ENCODE measurements around the gene PRKAA2. TPM values are rescaled to one million over a fixed set of nuclear protein-coding genes. Genes with fewer than 3 reads are reported as not detected.

Gene PRKAA2
- total and polyA plus RNA-seq, 10 of the 15 experiments (the other 5 are each of a cell fraction or from before 2014, with no cell fraction given): 0.01 TPM; not detected in 9

DNA sequence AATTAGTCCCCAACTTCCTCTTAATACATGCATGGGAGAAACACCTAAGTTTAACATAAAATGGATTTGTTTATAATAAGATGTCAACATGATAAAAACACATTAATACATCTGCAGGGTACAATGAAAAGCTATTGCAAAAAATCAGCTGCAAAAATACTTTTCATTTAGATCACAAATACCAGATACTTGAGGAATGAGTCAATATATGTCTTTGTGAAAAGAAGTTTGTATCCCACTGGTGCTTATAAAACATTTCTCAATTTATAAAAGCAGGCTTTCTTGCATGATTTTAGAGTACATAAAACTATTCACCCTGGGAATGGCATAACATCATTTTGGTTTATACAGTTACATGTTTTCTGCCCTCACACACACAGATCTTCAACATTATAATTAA, 18.6 kb upstream of the PRKAA2 start:
- TF ChIP-seq, protein P1, sequence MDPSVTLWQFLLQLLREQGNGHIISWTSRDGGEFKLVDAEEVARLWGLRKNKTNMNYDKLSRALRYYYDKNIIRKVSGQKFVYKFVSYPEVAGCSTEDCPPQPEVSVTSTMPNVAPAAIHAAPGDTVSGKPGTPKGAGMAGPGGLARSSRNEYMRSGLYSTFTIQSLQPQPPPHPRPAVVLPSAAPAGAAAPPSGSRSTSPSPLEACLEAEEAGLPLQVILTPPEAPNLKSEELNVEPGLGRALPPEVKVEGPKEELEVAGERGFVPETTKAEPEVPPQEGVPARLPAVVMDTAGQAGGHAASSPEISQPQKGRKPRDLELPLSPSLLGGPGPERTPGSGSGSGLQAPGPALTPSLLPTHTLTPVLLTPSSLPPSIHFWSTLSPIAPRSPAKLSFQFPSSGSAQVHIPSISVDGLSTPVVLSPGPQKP (IDR thresholded peaks at IDR 0.05; ENCODE audit: low read depth, low read length): no peak
- TF ChIP-seq NFXL1 (IDR thresholded peaks at IDR 0.05; ENCODE audit: borderline replicate concordance): no peak
- no peak for TF ChIP-seq SMAD5 (IDR thresholded peaks at IDR 0.05; ENCODE audit: low read depth)
- CTCF ChIA-PET: interaction anchor here (0.6 kb wide), 1 partner anchor 686 kb away, joined by 3 read pairs; no protein-coding TSS in a partner anchor
- no peak overlapping the region for H3K4me3 ChIP-seq
- H3K27me3 ChIP-seq (replicated peaks in 1 of 2; ENCODE audit: control insufficient read depth in 2 of 2, insufficient read depth in 2 of 2, low read length in 1 of 2): no peaks in the 10 kb centered on the region
- H3K27ac ChIP-seq (ENCODE audit: control insufficient read depth, insufficient read depth): no peak overlapping the region
- RAD21 ChIA-PET (ENCODE audit: unreplicated experiment): no interaction called here
- FAIRE-seq (no peak), DNase-seq (ENCODE audit: low read depth, low spot score) (no peak), ATAC-seq (no peak)
- no peaks in the 10 kb centered on the region for H3K36me3 ChIP-seq (ENCODE audit: control insufficient read depth in 2 of 2, insufficient read depth in 2 of 2, low read length in 1 of 2)
- SMC1A ChIA-PET (ENCODE audit: uncharacterized antibody, unreplicated experiment): no interaction called here
- H3K9me3 ChIP-seq (replicated peaks; ENCODE audit: control insufficient read depth, insufficient read depth, low read length): no peaks in the 10 kb centered on the region
- no peaks in the 10 kb centered on the region for H3K4me1 ChIP-seq (ENCODE audit: control insufficient read depth, insufficient read depth, low read length)
- H2AFZ ChIP-seq (ENCODE audit: control insufficient read depth, low read depth, low read length): no peak overlapping the region
- no peaks in the 10 kb centered on the region for H3K79me2 ChIP-seq (ENCODE audit: control insufficient read depth, insufficient read depth, low read length)
- BruUV-seq (replicated peaks): no TSS peak
- no peak overlapping the region for H3K9ac ChIP-seq (ENCODE audit: control insufficient read depth, insufficient read depth, low read length)
- no peak overlapping the region for H3K4me2 ChIP-seq (ENCODE audit: control insufficient read depth, insufficient read depth)
- intact Hi-C loops (cut with micrococcal nuclease; ENCODE audit: unreplicated experiment): no loop called here
- POLR2A ChIA-PET: no interaction called here
- H4K20me1 ChIP-seq (ENCODE audit: control insufficient read depth, insufficient read depth): no peaks in the 10 kb centered on the region
- in situ Hi-C loops (cut with MboI): no loop called here

DNA sequence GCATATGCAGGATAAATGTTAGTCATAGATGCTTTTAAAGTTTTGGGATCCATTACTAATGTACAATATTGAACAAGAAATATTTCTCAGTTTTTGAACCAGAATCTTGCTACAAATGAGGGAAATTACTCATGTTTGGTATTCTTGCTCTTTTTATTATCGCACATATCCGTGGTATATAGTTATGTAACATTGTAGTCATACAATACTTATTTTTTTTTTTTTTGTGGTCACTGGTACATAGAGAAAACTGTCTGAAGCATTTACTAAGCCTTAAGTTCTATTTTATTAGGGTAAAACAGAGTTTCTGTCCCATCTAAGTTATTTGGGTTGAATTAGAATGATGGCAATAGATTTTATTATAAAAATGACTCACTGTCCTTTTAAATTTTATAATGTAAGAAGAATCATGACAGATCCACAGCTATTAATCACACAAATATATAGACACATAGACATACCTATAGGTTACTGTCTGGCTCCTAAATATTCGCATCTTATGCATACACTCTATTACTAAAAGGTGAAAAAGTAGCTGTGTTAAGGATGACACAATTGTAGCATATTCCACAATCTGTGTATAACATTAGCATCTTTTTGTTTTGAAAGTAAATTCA, 18.0 kb upstream of the PRKAA2 start:
- no peak for DNase-seq (ENCODE audit: low read depth, low spot score)
- Histone ChIP-seq H3K36me3 (ENCODE audit: control insufficient read depth in 2 of 2, insufficient read depth in 2 of 2, low read length in 1 of 2) (no peaks in the 10 kb centered on the region), H3K4me2 (ENCODE audit: control insufficient read depth, insufficient read depth) (no peak overlapping the region), H3K79me2 (ENCODE audit: control insufficient read depth, insufficient read depth, low read length) (no peaks in the 10 kb centered on the region), H3K9ac (ENCODE audit: control insufficient read depth, insufficient read depth, low read length) (no peak overlapping the region), H4K20me1 (ENCODE audit: control insufficient read depth, insufficient read depth) (no peaks in the 10 kb centered on the region), H3K4me3 (no peak overlapping the region), H3K27ac (ENCODE audit: control insufficient read depth, insufficient read depth) (no peak overlapping the region), H3K27me3 (replicated peaks in 1 of 2; ENCODE audit: control insufficient read depth in 2 of 2, insufficient read depth in 2 of 2, low read length in 1 of 2) (no peaks in the 10 kb centered on the region), H3K4me1 (ENCODE audit: control insufficient read depth, insufficient read depth, low read length) (no peaks in the 10 kb centered on the region), H2AFZ (ENCODE audit: control insufficient read depth, low read depth, low read length) (no peak overlapping the region), H3K9me3 (replicated peaks; ENCODE audit: control insufficient read depth, insufficient read depth, low read length) (no peaks in the 10 kb centered on the region)
- RAD21 ChIA-PET (ENCODE audit: unreplicated experiment): no interaction called here
- no peak for FAIRE-seq
- POLR2A ChIA-PET: no interaction called here
- SMC1A ChIA-PET (ENCODE audit: uncharacterized antibody, unreplicated experiment): no interaction called here
- in situ Hi-C loops (cut with MboI): no loop called here
- no peak for ATAC-seq
- CTCF ChIA-PET: interaction anchor here (0.6 to 1.0 kb wide), 3 partner anchors 105 to 1252 kb away, joined by 3 read pairs; no protein-coding TSS in a partner anchor
- intact Hi-C loops (cut with micrococcal nuclease; ENCODE audit: unreplicated experiment): no loop called here
- 59% methylated on average over 3 of the region's 3 CpGs for WGBS (ENCODE audit: insufficient coverage, insufficient replicate concordance, low lambda C conversion rate, missing lambda C conversion rate)
- no TSS peak for BruUV-seq (replicated peaks)
- TF ChIP-seq, protein P1 (IDR thresholded peaks at IDR 0.05; ENCODE audit: low read depth, low read length): no peak
- TF ChIP-seq, protein P2, sequence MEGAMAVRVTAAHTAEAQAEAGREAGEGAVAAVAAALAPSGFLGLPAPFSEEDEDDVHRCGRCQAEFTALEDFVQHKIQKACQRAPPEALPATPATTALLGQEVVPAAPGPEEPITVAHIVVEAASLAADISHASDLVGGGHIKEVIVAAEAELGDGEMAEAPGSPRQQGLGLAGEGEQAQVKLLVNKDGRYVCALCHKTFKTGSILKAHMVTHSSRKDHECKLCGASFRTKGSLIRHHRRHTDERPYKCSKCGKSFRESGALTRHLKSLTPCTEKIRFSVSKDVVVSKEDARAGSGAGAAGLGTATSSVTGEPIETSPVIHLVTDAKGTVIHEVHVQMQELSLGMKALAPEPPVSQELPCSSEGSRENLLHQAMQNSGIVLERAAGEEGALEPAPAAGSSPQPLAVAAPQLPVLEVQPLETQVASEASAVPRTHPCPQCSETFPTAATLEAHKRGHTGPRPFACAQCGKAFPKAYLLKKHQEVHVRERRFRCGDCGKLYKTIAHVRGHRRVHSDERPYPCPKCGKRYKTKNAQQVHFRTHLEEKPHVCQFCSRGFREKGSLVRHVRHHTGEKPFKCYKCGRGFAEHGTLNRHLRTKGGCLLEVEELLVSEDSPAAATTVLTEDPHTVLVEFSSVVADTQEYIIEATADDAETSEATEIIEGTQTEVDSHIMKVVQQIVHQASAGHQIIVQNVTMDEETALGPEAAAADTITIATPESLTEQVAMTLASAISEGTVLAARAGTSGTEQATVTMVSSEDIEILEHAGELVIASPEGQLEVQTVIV (IDR thresholded peaks at IDR 0.05; ENCODE audit: borderline replicate concordance, partially characterized antibody): no peak
- TF ChIP-seq ZNF384 (IDR thresholded peaks at IDR 0.05; ENCODE audit: borderline replicate concordance, low read depth, low read length) (no peak), POLR2AphosphoS2 (IDR thresholded peaks at IDR 0.05; ENCODE audit: low read depth, low read length) (no peak), RELA (IDR thresholded peaks at IDR 0.05; ENCODE audit: borderline replicate concordance, partially characterized antibody) (no peak), BHLHE40 (IDR thresholded peaks at IDR 0.05; ENCODE audit: borderline replicate concordance in 1 of 2, low read depth in 2 of 2, low read length in 1 of 2) (no peak)
- TF ChIP-seq, protein P3, sequence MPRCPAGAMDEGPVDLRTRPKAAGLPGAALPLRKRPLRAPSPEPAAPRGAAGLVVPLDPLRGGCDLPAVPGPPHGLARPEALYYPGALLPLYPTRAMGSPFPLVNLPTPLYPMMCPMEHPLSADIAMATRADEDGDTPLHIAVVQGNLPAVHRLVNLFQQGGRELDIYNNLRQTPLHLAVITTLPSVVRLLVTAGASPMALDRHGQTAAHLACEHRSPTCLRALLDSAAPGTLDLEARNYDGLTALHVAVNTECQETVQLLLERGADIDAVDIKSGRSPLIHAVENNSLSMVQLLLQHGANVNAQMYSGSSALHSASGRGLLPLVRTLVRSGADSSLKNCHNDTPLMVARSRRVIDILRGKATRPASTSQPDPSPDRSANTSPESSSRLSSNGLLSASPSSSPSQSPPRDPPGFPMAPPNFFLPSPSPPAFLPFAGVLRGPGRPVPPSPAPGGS (IDR thresholded peaks at IDR 0.05; ENCODE audit: borderline replicate concordance, insufficient read depth, low read depth, low read length, poor library complexity, severe bottlenecking): no peak

Data from GM12878 (cell line).